ENCODE measurements around the gene PLA2G2D. TPM values are rescaled to one million over a fixed set of nuclear protein-coding genes. Genes with fewer than 3 reads are reported as not detected.

The PLA2G2D gene
- total RNA-seq, 2 donors from 2014 or later, result not detected

GRCh38 chr1:20082772-20083171 lies 36.6 kb downstream of the PLA2G2D start:
- Mint-ChIP-seq H3K27ac (no peak overlapping the region), H3K9me3 (peaks cover 0 to 5% of the 10 kb centered on the region in 2 donors), H3K36me3 (no peaks in the 10 kb centered on the region)
- ATAC-seq, result no peak
- DNase-seq (ENCODE audit: low spot score in 2 of 2), result no peak

GRCh38 chr1:20081353-20081810 lies 38.0 kb downstream of the PLA2G2D start:
- ATAC-seq (no peak), DNase-seq (ENCODE audit: low spot score in 2 of 2) (no peak)
- Mint-ChIP-seq H3K27ac (no peak overlapping the region), H3K9me3 (peaks cover 0 to 5% of the 10 kb centered on the region in 2 donors), H3K36me3 (no peaks in the 10 kb centered on the region)

GRCh38 chr1:20080441-20081352 lies 38.6 kb downstream of the PLA2G2D start:
- Mint-ChIP-seq H3K27ac (no peak overlapping the region), H3K9me3 (peaks cover 0 to 5% of the 10 kb centered on the region in 2 donors), H3K36me3 (no peaks in the 10 kb centered on the region)
- ATAC-seq, result no peak
- DNase-seq (ENCODE audit: low spot score in 2 of 2), result no peak

GRCh38 chr1:20079661-20080305 lies 39.6 kb downstream of the PLA2G2D start:
- no peak for DNase-seq (ENCODE audit: low spot score in 2 of 2)
- H3K27ac Mint-ChIP-seq, result no peak overlapping the region
- ATAC-seq, result no peak
- peaks cover 0 to 5% of the 10 kb centered on the region in 2 donors for H3K9me3 Mint-ChIP-seq
- no peaks in the 10 kb centered on the region for H3K36me3 Mint-ChIP-seq

- ATAC-seq, result no peak
These were observed 40.6 kb downstream of the PLA2G2D start for GRCh38 chr1:20078711-20079110.

GRCh38 chr1:20078171-20078651 lies 41.1 kb downstream of the PLA2G2D start:
- H3K27ac Mint-ChIP-seq, result no peak overlapping the region
- no peaks in the 10 kb centered on the region for H3K36me3 Mint-ChIP-seq
- H3K9me3 Mint-ChIP-seq, result peaks cover 0 to 5% of the 10 kb centered on the region in 2 donors
- peak in 1 of 2 donors; percentile 37 for ATAC-seq
- no peak for DNase-seq (ENCODE audit: low spot score in 2 of 2)

More at GRCh38 chr1:20078711-20079110, 40.6 kb downstream of the PLA2G2D start:
- no peak for DNase-seq (ENCODE audit: low spot score in 2 of 2)
- H3K9me3 Mint-ChIP-seq, result peaks cover 0 to 5% of the 10 kb centered on the region in 2 donors
- no peaks in the 10 kb centered on the region for H3K36me3 Mint-ChIP-seq
- H3K27ac Mint-ChIP-seq, result no peak overlapping the region

GRCh38 chr1:20076710-20077461 lies 42.5 kb downstream of the PLA2G2D start:
- Mint-ChIP-seq H3K27ac (no peak overlapping the region), H3K36me3 (no peaks in the 10 kb centered on the region), H3K9me3 (peaks cover 0 to 5% of the 10 kb centered on the region in 2 donors)
- ATAC-seq, result no peak
- DNase-seq (ENCODE audit: low spot score in 2 of 2), result no peak

GRCh38 chr1:20076223-20076622 lies 43.1 kb downstream of the PLA2G2D start:
- Mint-ChIP-seq H3K36me3 (no peaks in the 10 kb centered on the region), H3K27ac (no peak overlapping the region), H3K9me3 (peaks cover 0 to 5% of the 10 kb centered on the region in 2 donors)
- DNase-seq (ENCODE audit: low spot score in 2 of 2) (no peak), ATAC-seq (no peak)

- no peak for ATAC-seq
- H3K27ac Mint-ChIP-seq, result no peak overlapping the region
- no peaks in the 10 kb centered on the region for H3K36me3 Mint-ChIP-seq
- DNase-seq (ENCODE audit: low spot score in 2 of 2), result no peak
- H3K9me3 Mint-ChIP-seq, result peaks cover 0 to 5% of the 10 kb centered on the region in 2 donors
These were observed 44.0 kb downstream of the PLA2G2D start for GRCh38 chr1:20075345-20075744.

- H3K27ac Mint-ChIP-seq, result no peak overlapping the region
- peaks cover 0 to 5% of the 10 kb centered on the region in 2 donors for H3K9me3 Mint-ChIP-seq
- DNase-seq (ENCODE audit: low spot score in 2 of 2) (no peak), ATAC-seq (no peak)
- no peaks in the 10 kb centered on the region for H3K36me3 Mint-ChIP-seq
These were observed 44.6 kb downstream of the PLA2G2D start for GRCh38 chr1:20074725-20075171.

GRCh38 chr1:20074055-20074724 lies 45.1 kb downstream of the PLA2G2D start:
- no peaks in the 10 kb centered on the region for H3K36me3 Mint-ChIP-seq
- no peak overlapping the region for H3K27ac Mint-ChIP-seq
- ATAC-seq, result no peak
- peaks cover 0 to 5% of the 10 kb centered on the region in 2 donors for H3K9me3 Mint-ChIP-seq
- no peak for DNase-seq (ENCODE audit: low spot score in 2 of 2)

GRCh38 chr1:20073256-20073655 lies 46.1 kb downstream of the PLA2G2D start:
- Mint-ChIP-seq H3K27ac (no peak overlapping the region), H3K36me3 (no peaks in the 10 kb centered on the region), H3K9me3 (no peaks in the 10 kb centered on the region)
- no peak for DNase-seq (ENCODE audit: low spot score in 2 of 2)
- ATAC-seq, result no peak

- no peak for ATAC-seq
- no peak for DNase-seq (ENCODE audit: low spot score in 2 of 2)
- Mint-ChIP-seq H3K36me3 (no peaks in the 10 kb centered on the region), H3K27ac (no peak overlapping the region), H3K9me3 (no peaks in the 10 kb centered on the region)
These were observed 46.6 kb downstream of the PLA2G2D start for GRCh38 chr1:20072771-20073170.

GRCh38 chr1:20071416-20071815 lies 47.9 kb downstream of the PLA2G2D start:
- Mint-ChIP-seq H3K9me3 (no peaks in the 10 kb centered on the region), H3K36me3 (no peaks in the 10 kb centered on the region), H3K27ac (no peak overlapping the region)
- no peak for ATAC-seq
- DNase-seq (ENCODE audit: low spot score in 2 of 2), result no peak

GRCh38 chr1:20070357-20070756 lies 49.0 kb downstream of the PLA2G2D start:
- ATAC-seq (no peak), DNase-seq (ENCODE audit: low spot score in 2 of 2) (no peak)
- Mint-ChIP-seq H3K36me3 (no peaks in the 10 kb centered on the region), H3K27ac (no peak overlapping the region), H3K9me3 (no peaks in the 10 kb centered on the region)

- Mint-ChIP-seq H3K36me3 (no peaks in the 10 kb centered on the region), H3K27ac (peak within 1 kb of the TSS in 1 of 2 donors; percentile 43), H3K9me3 (no peaks in the 10 kb centered on the region)
- DNase-seq (ENCODE audit: low spot score in 2 of 2) (no peak), ATAC-seq (no peak)
These were observed 49.5 kb downstream of the PLA2G2D start, which contains the start of gene PLA2G5 for GRCh38 chr1:20069874-20070273. PLA2G5 (plus strand) TSS chr1:20070194; CDS start chr1:20084831, 14,637 bp downstream.

All from activated naive CD4-positive, alpha-beta T cell treated with anti-CD3 and anti-CD28 coated beads, Interleukin-2, amount 50 U/mL, for 72 hours (primary cell).